ENCODE measurements around the gene SPAG16. TPM values are rescaled to one million over a fixed set of nuclear protein-coding genes. Genes with fewer than 3 reads are reported as not detected.

SPAG16 gene
- total RNA-seq, 1 experiment from 2014 or later = 21.5 TPM

DNA sequence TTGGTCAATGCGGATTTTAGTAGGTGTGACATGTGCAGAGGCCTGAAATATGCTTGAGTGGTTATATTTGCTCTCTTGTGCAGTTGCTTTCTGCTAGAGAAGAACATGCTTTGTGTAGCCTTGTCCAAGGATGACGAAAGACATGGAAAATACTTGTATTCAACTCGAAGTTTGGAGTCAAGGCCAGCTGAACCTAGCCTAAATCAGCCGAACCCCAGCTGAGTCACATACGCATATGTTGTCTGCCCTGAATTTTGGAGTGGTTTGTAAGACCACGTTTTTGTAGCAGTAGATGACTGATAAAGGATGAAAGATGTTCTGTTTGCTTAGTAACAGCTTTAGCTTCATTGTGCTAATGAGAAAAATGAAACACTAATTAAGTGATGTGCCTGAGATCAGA, 22.5 kb upstream of the SPAG16 start:
- Histone ChIP-seq H3K36me3 (ENCODE audit: control insufficient read depth, insufficient read depth, low read length) (no peaks in the 10 kb centered on the region), H3K4me1 (0 out of 2 replicates have a peak, but pooled peaks cover 3% of the 10 kb centered on the region), H3K4me3 (ENCODE audit: low read depth, low read length) (no peak overlapping the region), H3K9me3 (no peaks in the 10 kb centered on the region), H3K27me3 (replicated peaks; ENCODE audit: control insufficient read depth, insufficient read depth, low read length) (no peaks in the 10 kb centered on the region)
- ChIA-PET POLR2A (no interaction called here), CTCF (no interaction called here)
- H3K9me3 Mint-ChIP-seq (ENCODE audit: unreplicated experiment) = no peaks in the 10 kb centered on the region
- no peaks in the 10 kb centered on the region for H3K27me3 Mint-ChIP-seq (ENCODE audit: insufficient read depth, unreplicated experiment)
- H3K4me1 Mint-ChIP-seq (ENCODE audit: low read depth, unreplicated experiment) = no peaks in the 10 kb centered on the region
- TF ChIP-seq, protein P1, sequence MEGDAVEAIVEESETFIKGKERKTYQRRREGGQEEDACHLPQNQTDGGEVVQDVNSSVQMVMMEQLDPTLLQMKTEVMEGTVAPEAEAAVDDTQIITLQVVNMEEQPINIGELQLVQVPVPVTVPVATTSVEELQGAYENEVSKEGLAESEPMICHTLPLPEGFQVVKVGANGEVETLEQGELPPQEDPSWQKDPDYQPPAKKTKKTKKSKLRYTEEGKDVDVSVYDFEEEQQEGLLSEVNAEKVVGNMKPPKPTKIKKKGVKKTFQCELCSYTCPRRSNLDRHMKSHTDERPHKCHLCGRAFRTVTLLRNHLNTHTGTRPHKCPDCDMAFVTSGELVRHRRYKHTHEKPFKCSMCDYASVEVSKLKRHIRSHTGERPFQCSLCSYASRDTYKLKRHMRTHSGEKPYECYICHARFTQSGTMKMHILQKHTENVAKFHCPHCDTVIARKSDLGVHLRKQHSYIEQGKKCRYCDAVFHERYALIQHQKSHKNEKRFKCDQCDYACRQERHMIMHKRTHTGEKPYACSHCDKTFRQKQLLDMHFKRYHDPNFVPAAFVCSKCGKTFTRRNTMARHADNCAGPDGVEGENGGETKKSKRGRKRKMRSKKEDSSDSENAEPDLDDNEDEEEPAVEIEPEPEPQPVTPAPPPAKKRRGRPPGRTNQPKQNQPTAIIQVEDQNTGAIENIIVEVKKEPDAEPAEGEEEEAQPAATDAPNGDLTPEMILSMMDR (IDR thresholded peaks at IDR 0.05; ENCODE audit: insufficient read depth in 1 of 2, low read depth in 1 of 2, low read length in 1 of 2, severe bottlenecking in 1 of 2, unreplicated experiment in 1 of 2) = no peak
- no peaks in the 10 kb centered on the region for H3K36me3 Mint-ChIP-seq (ENCODE audit: insufficient read depth, unreplicated experiment)
- no peak overlapping the region for H3K27ac Mint-ChIP-seq (ENCODE audit: unreplicated experiment)
- DNase-seq = no peak
- no TSS peak for BruUV-seq (replicated peaks)
- intact Hi-C loops (cut with micrococcal nuclease; ENCODE audit: unreplicated experiment) = loop anchor here (1.0 kb wide), 1 partner anchor 18 kb away; no protein-coding TSS in a partner anchor
- H3K4me3 Mint-ChIP-seq (ENCODE audit: unreplicated experiment) = no peak overlapping the region

DNA sequence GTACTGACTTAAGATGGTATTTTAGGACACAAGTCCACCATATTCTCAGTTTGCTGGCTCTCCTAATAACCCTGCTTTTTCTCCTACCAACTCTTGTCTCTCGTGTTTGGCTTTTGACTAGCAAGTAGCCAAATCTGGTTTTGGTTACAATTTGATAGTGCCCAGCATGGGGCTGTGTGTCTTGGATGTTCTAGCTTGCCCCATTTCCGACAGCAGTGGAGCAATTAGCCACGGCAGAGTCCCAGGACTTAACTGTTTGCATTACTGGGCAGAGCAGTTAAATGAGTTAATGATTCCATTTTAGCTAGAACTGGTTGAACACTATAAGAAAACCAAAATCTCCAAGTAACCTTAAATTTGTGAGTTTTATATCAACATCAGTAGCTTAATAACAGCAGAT, 18.6 kb upstream of the SPAG16 start:
- POLR2A ChIA-PET = no interaction called here
- Histone ChIP-seq H3K4me3 (ENCODE audit: low read depth, low read length) (no peak overlapping the region), H3K4me1 (0 out of 2 replicates have a peak, but pooled peaks cover 3% of the 10 kb centered on the region), H3K27me3 (replicated peaks; ENCODE audit: control insufficient read depth, insufficient read depth, low read length) (no peaks in the 10 kb centered on the region), H3K9me3 (no peaks in the 10 kb centered on the region), H3K36me3 (ENCODE audit: control insufficient read depth, insufficient read depth, low read length) (no peaks in the 10 kb centered on the region)
- no peaks in the 10 kb centered on the region for H3K27me3 Mint-ChIP-seq (ENCODE audit: insufficient read depth, unreplicated experiment)
- no peaks in the 10 kb centered on the region for H3K4me1 Mint-ChIP-seq (ENCODE audit: low read depth, unreplicated experiment)
- intact Hi-C loops (cut with micrococcal nuclease; ENCODE audit: unreplicated experiment) = no loop called here
- no peaks in the 10 kb centered on the region for H3K9me3 Mint-ChIP-seq (ENCODE audit: unreplicated experiment)
- DNase-seq = no peak
- H3K36me3 Mint-ChIP-seq (ENCODE audit: insufficient read depth, unreplicated experiment) = no peaks in the 10 kb centered on the region
- TF ChIP-seq, protein P1 (IDR thresholded peaks at IDR 0.05; ENCODE audit: insufficient read depth in 1 of 2, low read depth in 1 of 2, low read length in 1 of 2, severe bottlenecking in 1 of 2, unreplicated experiment in 1 of 2) = no peak
- no peak overlapping the region for H3K4me3 Mint-ChIP-seq (ENCODE audit: unreplicated experiment)
- no TSS peak for BruUV-seq (replicated peaks)
- H3K27ac Mint-ChIP-seq (ENCODE audit: unreplicated experiment) = no peak overlapping the region
- CTCF ChIA-PET = interaction anchor here (0.6 kb wide), 1 partner anchor 109 kb away, joined by 4 read pairs; no protein-coding TSS in a partner anchor

DNA sequence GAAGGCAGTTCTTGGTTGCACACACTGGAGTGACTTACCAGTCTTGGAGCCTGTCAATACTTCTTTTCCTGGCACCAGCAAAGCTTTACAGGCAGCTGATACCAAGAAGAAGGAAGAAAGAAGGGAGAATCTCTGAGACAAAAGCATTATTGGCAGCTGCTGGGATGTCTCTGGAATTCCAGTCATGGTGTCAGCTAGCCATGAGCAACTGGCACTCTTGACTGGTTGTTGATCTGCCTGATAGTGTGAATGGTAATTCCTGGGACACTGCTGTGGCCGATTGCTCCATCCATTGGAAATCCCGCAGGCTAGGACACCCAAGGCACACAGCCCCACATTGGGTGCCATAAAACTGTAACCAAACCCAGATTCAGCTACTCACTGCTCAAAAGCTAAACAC, 17.8 kb upstream of the SPAG16 start:
- H3K27ac Mint-ChIP-seq (ENCODE audit: unreplicated experiment) = no peak overlapping the region
- H3K4me1 Mint-ChIP-seq (ENCODE audit: low read depth, unreplicated experiment) = no peaks in the 10 kb centered on the region

More for the DNA sequence above, 17.8 kb upstream of the SPAG16 start:
- ChIA-PET POLR2A (no interaction called here), CTCF (interaction anchor here (0.6 kb wide), 1 partner anchor 110 kb away, joined by 4 read pairs; no protein-coding TSS in a partner anchor)
- H3K9me3 ChIP-seq = no peaks in the 10 kb centered on the region
- no peak overlapping the region for H3K4me3 ChIP-seq (ENCODE audit: low read depth, low read length)
- Mint-ChIP-seq H3K9me3 (ENCODE audit: unreplicated experiment) (no peaks in the 10 kb centered on the region), H3K36me3 (ENCODE audit: insufficient read depth, unreplicated experiment) (no peaks in the 10 kb centered on the region), H3K27me3 (ENCODE audit: insufficient read depth, unreplicated experiment) (no peaks in the 10 kb centered on the region), H3K4me3 (ENCODE audit: unreplicated experiment) (no peak overlapping the region)
- H3K4me1 ChIP-seq = 0 out of 2 replicates have a peak, but pooled peaks cover 3% of the 10 kb centered on the region
- no peak for DNase-seq
- H3K27me3 ChIP-seq (replicated peaks; ENCODE audit: control insufficient read depth, insufficient read depth, low read length) = no peaks in the 10 kb centered on the region
- no peaks in the 10 kb centered on the region for H3K36me3 ChIP-seq (ENCODE audit: control insufficient read depth, insufficient read depth, low read length)
- no TSS peak for BruUV-seq (replicated peaks)
- TF ChIP-seq, protein P1 (IDR thresholded peaks at IDR 0.05; ENCODE audit: insufficient read depth in 1 of 2, low read depth in 1 of 2, low read length in 1 of 2, severe bottlenecking in 1 of 2, unreplicated experiment in 1 of 2) = no peak
- intact Hi-C loops (cut with micrococcal nuclease; ENCODE audit: unreplicated experiment) = no loop called here
